IPS-18c (cell line): ENCODE measurements around the gene DIAPH3.

Experiments
- H3K4me3 ChIP-seq: 2 replicates; pipeline ENCODE4 v1.7.0; 2013; ENCODE audit warnings: low read depth, mild to moderate bottlenecking, low read length, moderate library complexity; ENCODE audit not compliant: insufficient read depth
- H3K9me3 ChIP-seq: one replicate; pipeline ENCODE4 v1.6.1; 2013; ENCODE audit warnings: mild to moderate bottlenecking, low read length, moderate library complexity; ENCODE audit not compliant: control insufficient read depth, insufficient read depth

DIAPH3 gene

DNA sequence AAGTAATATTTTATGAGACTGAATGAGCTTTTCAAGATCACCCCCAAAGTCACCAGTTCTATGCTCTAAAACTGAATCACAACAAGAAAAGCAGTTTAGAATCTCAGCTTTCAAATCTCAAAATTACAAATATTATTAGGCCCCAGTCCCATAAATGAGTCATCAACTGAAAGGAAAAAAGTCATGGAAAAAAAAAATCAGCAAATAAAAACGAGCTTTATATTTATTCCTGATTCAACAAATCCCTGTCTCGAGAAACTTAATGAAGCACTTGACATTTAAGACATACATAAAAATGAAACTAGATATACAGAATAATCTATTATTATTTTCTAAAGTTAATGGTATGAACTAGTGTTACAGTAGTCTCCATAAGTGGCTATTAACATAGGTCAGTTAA lies 203.0 kb downstream of the DIAPH3 start:
- no peaks in the 10 kb centered on the region for H3K9me3 ChIP-seq
- no peak overlapping the region for H3K4me3 ChIP-seq

DNA sequence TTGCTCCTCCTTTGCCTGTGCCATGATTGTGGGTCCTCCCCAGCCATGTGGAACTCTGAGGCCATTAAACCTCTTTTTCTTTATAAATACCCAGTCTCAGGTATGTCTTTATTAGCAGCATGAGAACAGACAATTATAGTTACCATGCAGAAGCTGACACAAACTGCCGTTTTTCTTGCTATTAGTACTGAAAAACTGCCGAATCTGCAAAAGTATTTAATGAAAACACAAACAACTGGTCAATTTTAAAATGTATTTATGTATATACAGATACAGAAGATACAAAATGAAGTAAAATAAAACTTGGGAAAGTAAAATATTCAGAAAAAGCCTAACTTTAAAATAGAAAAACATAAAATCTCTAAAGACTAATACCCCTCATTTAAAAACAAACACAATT lies 206.3 kb downstream of the DIAPH3 start:
- no peaks in the 10 kb centered on the region for H3K9me3 ChIP-seq
- no peak overlapping the region for H3K4me3 ChIP-seq

DNA sequence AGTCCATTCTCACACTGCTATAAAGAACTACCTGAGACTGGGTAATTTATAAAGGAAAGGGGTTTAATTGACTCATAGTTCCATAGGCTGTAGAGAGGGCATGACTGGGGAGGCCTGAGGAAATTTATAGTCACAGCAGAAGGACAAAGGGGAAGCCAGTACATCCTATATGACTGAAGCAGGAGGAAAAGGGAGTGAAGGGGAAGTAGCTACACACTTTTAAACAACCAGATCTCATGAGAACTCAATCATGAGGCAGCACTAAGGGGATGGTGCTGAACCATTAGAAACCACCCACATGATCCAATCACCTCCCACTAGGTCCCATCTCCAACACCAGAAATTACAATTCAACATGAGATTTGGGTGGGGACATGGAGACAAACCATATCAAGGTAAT lies 209.1 kb downstream of the DIAPH3 start:
- no peak overlapping the region for H3K4me3 ChIP-seq
- no peaks in the 10 kb centered on the region for H3K9me3 ChIP-seq

DNA sequence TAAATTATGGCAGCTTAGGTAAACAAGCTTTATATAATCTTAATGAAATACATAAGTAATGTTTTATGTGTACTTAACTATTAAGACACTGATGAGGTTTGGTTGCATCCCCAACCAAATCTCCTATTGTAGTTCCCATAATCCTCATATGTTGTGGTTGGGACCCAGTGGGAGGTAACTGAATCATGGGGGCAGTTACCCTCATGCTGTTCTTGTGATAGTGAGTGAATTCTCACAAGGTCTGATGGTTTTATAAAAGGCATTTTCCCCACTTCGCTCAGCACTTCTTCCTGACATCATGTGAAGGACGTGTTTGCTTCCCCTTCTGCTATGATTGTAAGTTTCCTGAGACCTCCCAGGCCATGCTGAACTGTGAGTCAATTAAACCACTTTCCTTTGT lies 212.7 kb downstream of the DIAPH3 start:
- no peak overlapping the region for H3K4me3 ChIP-seq
- H3K9me3 ChIP-seq = no peaks in the 10 kb centered on the region

DNA sequence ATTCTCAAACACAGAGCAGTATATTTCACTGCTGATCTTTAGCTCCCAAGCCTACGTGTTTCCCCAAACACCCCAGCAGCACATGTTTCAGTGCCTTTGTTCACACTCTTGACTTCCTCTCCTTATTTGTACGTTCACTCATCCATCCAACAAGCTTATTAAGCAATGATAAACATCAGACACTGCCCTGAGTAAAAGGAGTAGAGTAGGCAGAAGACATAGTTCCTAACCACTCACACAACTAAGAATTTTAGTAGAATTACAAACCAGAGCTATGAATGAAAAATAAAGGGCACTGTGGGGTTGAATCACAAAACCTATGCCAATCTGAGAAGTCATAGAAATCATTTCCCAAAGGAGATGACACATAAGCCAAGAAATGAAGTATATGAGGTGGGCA lies 213.5 kb downstream of the DIAPH3 start:
- no peaks in the 10 kb centered on the region for H3K9me3 ChIP-seq
- H3K4me3 ChIP-seq = no peak overlapping the region

DNA sequence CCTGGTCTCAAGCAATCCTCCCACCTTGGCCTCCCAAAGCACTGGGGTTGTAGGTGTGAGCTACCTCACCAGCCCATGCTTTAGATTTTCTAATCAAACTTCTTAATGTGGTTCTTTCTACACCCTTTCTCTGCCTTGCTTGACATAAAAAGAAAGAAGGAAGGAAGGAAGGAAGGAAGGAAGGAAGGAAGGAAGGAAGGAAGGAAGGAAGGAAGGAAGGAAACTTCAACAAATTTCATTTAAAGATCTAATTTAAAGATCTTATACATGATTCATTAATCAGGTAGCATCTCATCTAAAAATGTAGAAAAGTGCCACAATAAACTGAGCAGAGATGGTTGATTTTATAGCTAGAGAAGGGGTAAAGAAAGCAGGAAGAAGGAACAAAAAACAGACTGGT lies 215.0 kb downstream of the DIAPH3 start:
- H3K9me3 ChIP-seq = no peaks in the 10 kb centered on the region
- no peak overlapping the region for H3K4me3 ChIP-seq

DNA sequence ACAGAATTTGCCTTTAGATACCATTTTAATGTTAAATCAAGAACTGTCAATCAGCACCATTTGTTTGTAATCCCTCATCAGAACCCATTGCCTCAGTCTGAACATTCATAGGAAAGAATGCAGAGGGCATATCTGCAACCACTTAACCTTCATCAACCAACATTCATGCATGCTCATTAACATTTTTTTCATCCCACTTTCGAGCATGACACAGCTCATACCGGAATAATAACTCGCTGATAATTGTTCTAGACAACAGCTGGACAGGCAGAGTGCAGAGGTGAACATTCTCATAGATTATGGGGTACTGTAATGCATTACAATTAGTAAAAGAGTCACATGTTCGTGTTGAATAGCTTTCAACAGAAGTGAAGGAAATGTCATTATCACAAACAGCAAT lies 216.8 kb downstream of the DIAPH3 start:
- no peaks in the 10 kb centered on the region for H3K9me3 ChIP-seq
- no peak overlapping the region for H3K4me3 ChIP-seq

DNA sequence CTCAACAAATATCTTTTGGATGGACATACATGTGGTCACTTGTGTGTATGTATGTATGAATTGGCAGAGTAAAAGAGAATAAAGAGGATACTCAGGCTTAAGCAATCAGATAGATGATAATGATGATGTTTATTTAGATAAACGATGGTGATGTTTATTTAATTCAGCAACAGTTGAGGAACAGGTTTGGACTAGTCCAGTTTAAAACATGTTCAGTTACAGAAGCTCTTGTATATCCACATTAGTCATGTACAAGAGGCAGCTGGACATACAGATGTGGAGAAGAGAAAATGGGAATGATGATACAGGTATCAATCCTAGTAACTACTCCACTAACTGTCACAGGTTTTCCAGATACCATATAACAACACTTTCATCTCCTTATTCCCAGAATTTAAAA lies 232.1 kb downstream of the DIAPH3 start:
- H3K9me3 ChIP-seq = no peaks in the 10 kb centered on the region
- no peak overlapping the region for H3K4me3 ChIP-seq

DNA sequence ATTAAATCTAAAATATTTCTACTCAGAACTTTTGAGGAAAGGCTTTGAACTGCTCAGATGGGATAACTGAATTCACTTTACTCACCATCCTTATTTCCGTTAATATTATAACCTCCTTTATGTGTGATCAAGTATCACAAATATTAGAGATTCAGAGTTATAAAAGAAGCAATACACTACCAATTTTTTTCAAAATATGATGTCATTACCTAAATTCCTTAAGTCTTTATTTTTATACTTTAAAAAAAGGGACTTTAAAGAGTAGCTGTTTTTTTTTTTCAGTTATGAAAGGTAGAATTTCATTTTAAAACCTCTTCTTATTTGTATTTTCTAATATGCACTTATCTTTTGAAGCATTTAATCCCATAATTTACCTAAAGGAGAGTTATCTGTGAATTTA lies 239.5 kb downstream of the DIAPH3 start:
- Histone ChIP-seq H3K9me3 (no peaks in the 10 kb centered on the region), H3K4me3 (no peak overlapping the region)

DNA sequence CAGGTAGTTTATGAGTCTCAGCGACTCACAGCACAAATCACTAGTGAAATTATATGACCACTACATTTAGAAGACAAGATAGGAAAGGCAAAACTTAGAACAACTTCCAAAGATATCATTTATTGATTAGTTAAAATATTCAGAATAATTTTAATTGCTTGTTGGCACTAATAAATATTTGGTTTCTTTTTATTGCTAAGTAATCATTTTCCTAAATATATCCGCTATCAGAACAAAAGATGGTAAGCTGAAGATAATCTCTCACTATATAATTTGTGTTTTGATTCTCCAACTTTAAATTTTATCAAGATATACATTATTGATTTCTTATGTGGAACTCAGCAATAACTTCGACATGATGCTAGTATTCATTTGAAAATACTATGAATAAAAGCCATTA lies 248.5 kb downstream of the DIAPH3 start:
- Histone ChIP-seq H3K9me3 (no peaks in the 10 kb centered on the region), H3K4me3 (no peak overlapping the region)

DNA sequence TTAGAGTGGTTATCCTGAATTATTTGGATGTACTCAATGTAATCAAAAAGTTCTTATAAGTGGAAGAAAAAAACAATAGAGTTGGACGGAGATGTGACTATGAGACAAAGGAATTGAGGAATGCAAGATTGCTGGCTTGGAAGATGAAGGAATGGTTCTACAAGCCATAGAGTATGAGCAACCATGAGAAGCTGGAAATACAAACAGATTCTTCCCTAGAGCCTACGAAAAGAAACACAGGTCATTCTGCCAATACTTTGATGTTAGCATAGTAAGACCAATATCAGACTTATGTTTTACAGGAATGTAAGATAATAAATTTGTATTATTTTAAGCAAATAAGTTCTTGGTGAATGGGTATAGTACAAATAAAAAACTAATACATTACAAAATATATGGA lies 249.2 kb downstream of the DIAPH3 start:
- H3K9me3 ChIP-seq = no peaks in the 10 kb centered on the region
- H3K4me3 ChIP-seq = no peak overlapping the region

DNA sequence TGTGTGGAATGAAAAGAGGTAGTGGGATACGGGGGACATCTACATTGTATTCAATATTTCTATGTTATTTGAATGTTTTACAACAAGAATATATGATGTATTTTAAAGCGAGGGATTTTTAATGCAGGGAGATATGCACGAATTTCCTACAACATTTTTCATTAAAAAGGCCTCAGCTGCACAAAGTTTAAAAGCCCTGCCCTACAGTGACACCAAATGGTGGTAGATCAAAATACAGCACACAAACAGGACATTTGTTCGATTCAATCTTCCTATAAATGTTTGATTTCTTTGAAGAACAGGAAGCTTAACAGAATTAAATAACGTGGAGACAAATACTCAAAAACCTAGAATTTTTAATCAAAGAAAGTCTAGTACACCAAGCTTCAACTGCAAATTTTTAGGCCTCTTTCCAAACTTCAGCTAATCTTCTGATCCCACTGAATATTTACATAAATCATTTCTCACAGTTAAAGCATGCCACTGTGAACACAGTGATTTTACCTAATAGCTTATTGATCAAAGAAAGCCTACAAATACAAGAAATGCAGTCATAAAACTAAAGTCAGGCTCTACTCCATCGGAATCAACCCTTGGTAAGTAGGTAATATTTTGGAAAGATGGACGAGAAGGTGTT lies 257.2 kb downstream of the DIAPH3 start:
- Histone ChIP-seq H3K4me3 (no peak overlapping the region), H3K9me3 (no peaks in the 10 kb centered on the region)

DNA sequence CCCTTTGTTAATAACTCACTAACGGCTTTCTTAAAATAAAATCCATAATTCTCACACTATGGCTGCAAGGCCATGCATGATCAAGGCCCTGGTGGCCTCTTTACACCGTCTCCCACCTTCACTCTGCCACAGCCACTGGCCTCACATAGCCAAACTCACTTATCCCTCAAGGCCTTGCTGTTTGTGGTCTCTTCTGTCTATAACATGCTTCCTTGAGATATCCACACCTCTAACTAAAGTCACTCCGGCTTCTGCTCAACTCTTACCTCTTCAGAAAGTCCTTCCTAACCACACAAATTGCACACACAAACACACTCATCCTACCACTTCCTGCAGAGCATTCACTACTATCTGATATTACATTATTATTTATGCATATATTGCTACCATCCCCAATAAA lies 262.5 kb downstream of the DIAPH3 start:
- H3K4me3 ChIP-seq = no peak overlapping the region
- H3K9me3 ChIP-seq = no peaks in the 10 kb centered on the region

DNA sequence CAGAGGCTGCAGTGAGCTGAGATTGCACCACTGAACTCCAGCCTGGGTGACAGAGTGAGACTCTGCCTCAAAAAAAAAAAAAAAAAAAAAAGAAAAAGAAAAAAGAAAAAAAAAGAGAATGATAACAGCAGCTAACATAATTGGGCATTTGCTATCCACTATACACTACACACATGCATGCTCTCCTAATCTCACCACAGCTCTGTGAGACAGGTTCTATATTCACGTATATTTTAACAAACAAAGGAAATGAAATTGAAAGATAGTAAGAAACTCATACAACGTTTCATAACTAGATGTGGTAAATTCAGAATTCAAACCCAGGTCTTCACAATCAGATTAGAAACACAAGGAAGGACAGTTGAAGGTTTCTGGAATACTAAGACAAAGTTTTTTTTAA lies 265.7 kb downstream of the DIAPH3 start:
- no peak overlapping the region for H3K4me3 ChIP-seq
- H3K9me3 ChIP-seq = no peaks in the 10 kb centered on the region

DNA sequence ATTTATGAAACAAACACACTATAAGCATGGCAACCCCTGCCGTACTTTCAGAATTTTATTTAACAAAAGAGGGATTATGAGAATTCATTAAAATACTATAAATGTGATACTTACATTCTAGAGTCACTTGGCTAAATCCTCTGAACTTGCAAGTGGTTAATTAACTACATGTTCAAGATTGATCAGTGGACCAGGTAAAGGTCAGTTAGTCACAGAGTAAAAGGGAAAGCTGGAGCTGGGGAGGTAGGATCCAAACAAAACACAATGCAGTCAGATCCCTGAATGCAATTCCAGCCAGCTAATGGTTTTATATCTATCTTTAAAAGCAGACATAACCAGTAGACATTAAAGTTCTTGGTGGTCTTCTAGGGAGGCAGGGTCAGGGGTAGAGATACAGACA lies 270.5 kb downstream of the DIAPH3 start:
- no peak overlapping the region for H3K4me3 ChIP-seq
- H3K9me3 ChIP-seq = no peaks in the 10 kb centered on the region

DNA sequence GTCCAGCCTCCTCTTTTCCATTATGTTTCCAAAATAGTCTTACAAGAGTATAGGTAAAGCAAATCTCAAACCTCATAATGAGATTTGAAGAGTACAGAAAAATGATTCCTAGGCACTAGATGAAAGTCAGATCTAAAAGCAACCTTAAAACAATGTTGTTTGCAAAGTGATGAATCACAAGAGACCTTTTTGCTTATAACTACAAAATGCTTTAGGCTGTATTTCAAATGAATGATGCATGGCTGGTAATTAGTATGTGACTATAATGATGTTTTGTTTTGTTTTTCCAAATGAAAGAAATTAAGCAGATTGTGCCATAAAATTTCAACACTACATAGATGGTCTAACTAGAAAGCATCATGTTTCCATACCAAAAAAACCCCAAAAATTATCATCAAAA lies 272.7 kb downstream of the DIAPH3 start:
- Histone ChIP-seq H3K9me3 (no peaks in the 10 kb centered on the region), H3K4me3 (no peak overlapping the region)

DNA sequence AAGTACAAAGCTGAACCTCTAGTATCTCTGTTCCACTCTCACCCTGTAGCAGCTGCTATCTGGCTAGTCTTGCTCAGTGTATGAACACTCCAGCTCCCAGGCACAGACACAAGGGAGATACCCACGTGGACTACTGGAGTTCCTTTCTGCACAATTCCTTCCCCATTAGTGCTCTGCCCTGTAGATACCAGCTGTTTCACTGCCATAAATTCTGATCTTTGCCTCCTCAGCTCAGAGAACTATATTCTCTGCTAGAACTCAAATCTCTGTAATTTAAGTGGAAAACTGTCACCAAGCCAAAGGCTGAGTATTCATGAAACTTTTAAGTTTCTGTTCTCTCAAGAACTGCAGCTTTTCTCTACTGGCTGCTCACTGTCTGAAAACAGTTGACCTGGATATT lies 273.7 kb downstream of the DIAPH3 start:
- Histone ChIP-seq H3K4me3 (no peak overlapping the region), H3K9me3 (no peaks in the 10 kb centered on the region)

DNA sequence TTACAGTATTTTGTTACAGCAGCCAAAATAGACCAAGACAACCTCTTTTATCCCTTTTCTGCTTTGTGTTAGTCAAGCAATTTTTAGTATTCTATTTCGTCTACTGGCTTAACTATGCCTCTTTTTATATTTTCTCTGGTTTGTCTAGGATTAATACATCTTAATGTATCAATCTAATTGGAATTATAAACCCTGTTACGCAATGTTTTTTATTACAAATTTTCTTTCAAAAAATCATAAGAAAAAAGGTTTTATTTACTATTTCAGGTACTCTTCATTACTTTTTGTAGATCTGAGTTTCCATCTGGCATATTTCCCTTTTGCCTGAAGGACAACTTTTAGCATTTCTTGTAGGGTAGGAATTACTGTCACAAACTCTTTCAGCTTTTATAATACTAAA lies 275.3 kb downstream of the DIAPH3 start:
- Histone ChIP-seq H3K4me3 (no peak overlapping the region), H3K9me3 (no peaks in the 10 kb centered on the region)

DNA sequence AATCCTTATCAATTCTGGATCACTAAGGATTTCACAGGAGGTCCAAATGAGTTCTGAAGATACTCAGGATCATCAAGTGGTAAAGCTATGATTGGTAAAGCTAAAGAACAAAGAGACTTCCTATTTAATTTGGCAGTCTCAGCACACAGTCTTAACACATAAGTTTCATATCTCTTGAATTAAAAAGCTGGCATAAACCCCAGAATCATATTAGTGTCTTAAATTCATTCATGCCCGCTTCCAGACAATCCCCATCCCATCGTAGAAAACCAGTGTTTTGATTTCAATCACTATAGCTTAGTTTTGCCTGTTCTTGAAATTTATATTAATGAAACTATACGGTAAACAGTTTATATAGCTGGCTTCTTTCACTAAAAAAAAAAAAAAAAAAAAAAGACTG lies 278.7 kb downstream of the DIAPH3 start:
- Histone ChIP-seq H3K4me3 (no peak overlapping the region), H3K9me3 (no peaks in the 10 kb centered on the region)
